Gastroesophageal sphincter (tissue), 3 donors: Measurements from ENCODE around the gene SYNE3.

Experiments
- EP300 ChIP-seq: sonication (generic); formaldehyde crosslinking; IDR thresholded peaks from one replicate; pipeline ENCODE4 v1.6.1; 2017; ENCODE audit warnings: antibody characterized with exemption, mild to moderate bottlenecking
- TF ChIP-seq, protein P1 (sequence below), 4 experiments: fragments of 200-600 bp in 2 of 4; fragments of 450-650 bp in 2 of 4; sonication (generic) in 1 of 4; IDR thresholded peaks; one replicate each; pipeline ENCODE4 v1.5.1; 2017 to 2019; ENCODE audit warnings: antibody characterized with exemption in 4 of 4, mild to moderate bottlenecking in 2 of 4, moderate library complexity in 2 of 4

DNA sequence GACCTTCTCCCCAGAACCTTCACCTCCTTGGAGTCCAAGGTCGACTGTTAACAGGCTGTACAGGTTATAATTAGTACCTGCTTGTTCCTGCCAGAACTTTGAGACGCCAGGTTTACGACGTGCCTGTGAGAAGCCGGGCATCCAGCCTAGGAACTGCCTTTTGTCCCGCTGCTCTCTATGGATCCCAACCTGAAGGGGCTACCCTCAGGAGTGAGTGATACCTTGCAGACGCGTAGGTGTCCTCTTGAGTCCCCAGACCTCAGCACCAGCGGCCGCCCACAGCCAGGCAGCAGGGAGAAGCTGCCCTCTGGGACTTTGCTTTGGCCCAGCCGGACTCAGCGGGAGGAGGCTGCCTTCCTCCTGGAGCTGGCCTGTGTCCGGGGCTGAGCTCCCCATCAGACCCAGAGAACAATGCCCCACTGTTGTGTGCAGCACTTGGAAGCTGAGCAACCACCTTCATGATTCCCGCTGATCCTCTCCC, 16.2 kb downstream of the SYNE3 start:
- TF ChIP-seq, protein P1, sequence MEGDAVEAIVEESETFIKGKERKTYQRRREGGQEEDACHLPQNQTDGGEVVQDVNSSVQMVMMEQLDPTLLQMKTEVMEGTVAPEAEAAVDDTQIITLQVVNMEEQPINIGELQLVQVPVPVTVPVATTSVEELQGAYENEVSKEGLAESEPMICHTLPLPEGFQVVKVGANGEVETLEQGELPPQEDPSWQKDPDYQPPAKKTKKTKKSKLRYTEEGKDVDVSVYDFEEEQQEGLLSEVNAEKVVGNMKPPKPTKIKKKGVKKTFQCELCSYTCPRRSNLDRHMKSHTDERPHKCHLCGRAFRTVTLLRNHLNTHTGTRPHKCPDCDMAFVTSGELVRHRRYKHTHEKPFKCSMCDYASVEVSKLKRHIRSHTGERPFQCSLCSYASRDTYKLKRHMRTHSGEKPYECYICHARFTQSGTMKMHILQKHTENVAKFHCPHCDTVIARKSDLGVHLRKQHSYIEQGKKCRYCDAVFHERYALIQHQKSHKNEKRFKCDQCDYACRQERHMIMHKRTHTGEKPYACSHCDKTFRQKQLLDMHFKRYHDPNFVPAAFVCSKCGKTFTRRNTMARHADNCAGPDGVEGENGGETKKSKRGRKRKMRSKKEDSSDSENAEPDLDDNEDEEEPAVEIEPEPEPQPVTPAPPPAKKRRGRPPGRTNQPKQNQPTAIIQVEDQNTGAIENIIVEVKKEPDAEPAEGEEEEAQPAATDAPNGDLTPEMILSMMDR (IDR thresholded peaks at IDR 0.05), result no peak
- TF ChIP-seq EP300, result no peak
